CD4-positive, alpha-beta T cell treated with Interleukin-15 for 4 hours (primary cell): ENCODE measurements around the gene NLRC3.

Experiments
- DNase-seq: peaks from one replicate; pipeline ENCODE4 v3.0.0-alpha.2; 2020; ENCODE audit warnings: low spot score

NLRC3 gene

GRCh38 chr16:3598236-3598635 lies 21.0 kb upstream of the NLRC3 start:
- DNase-seq, result no peak

GRCh38 chr16:3597676-3598075 lies 20.5 kb upstream of the NLRC3 start:
- DNase-seq, result no peak

- no peak for DNase-seq
Observed at GRCh38 chr16:3597226-3597625, 20.0 kb upstream of the NLRC3 start.

- DNase-seq, result no peak
Observed at GRCh38 chr16:3596101-3596861, 19.1 kb upstream of the NLRC3 start.

GRCh38 chr16:3595521-3596021 lies 18.4 kb upstream of the NLRC3 start:
- no peak for DNase-seq

- DNase-seq, result no peak
Observed at GRCh38 chr16:3595110-3595486, 17.9 kb upstream of the NLRC3 start.

GRCh38 chr16:3594316-3595109 lies 17.3 kb upstream of the NLRC3 start:
- DNase-seq, result no peak

GRCh38 chr16:3592559-3592958 lies 15.4 kb upstream of the NLRC3 start:
- DNase-seq, result no peak

- no peak for DNase-seq
Observed at GRCh38 chr16:3591991-3592390, 14.8 kb upstream of the NLRC3 start.

GRCh38 chr16:3591436-3591803 lies 14.2 kb upstream of the NLRC3 start:
- no peak for DNase-seq

GRCh38 chr16:3590736-3591435 lies 13.7 kb upstream of the NLRC3 start:
- no peak for DNase-seq

- no peak for DNase-seq
Observed at GRCh38 chr16:3589991-3590701, 12.9 kb upstream of the NLRC3 start.

GRCh38 chr16:3589441-3589921 lies 12.3 kb upstream of the NLRC3 start:
- DNase-seq, result no peak

- no peak for DNase-seq
Observed at GRCh38 chr16:3589001-3589400, 11.8 kb upstream of the NLRC3 start.

- DNase-seq, result no peak
Observed at GRCh38 chr16:3587547-3588110, 10.4 kb upstream of the NLRC3 start.

- no peak for DNase-seq
Observed at GRCh38 chr16:3584412-3584811, 7.2 kb upstream of the NLRC3 start.

GRCh38 chr16:3583303-3584038 lies 6.3 kb upstream of the NLRC3 start:
- no peak for DNase-seq

- no peak for DNase-seq
Observed at GRCh38 chr16:3582276-3583165, 5.3 kb upstream of the NLRC3 start.

GRCh38 chr16:3581392-3581791 lies 4.2 kb upstream of the NLRC3 start:
- DNase-seq, result no peak

- no peak for DNase-seq
Observed at GRCh38 chr16:3580686-3581085, 3.5 kb upstream of the NLRC3 start.
